Progenitor cell of endocrine pancreas (in vitro differentiated cells): Measurements from ENCODE around the gene RIC8A. TPM values are rescaled to one million over a fixed set of nuclear protein-coding genes. Genes with fewer than 3 reads are reported as not detected.

Source experiments
- DNase-seq: peaks from one replicate; pipeline ENCODE4 v3.0.0; 2021; ENCODE audit warnings: low spot score; ENCODE audit not compliant: unreplicated experiment
- H3K27ac Mint-ChIP-seq: 2 replicates; pipeline ENCODE4 v1.8.0; 2021; ENCODE audit warnings: mild to moderate bottlenecking, moderate library complexity, mixed read lengths
- H3K27me3 Mint-ChIP-seq: 2 replicates; pipeline ENCODE4 v1.8.0; 2021; ENCODE audit warnings: mixed read lengths
- H3K36me3 Mint-ChIP-seq: 2 replicates; pipeline ENCODE4 v1.8.0; 2022; ENCODE audit warnings: mixed read lengths; ENCODE audit not compliant: insufficient read depth
- H3K4me1 Mint-ChIP-seq: 2 replicates; pipeline ENCODE4 v1.8.0; 2021; ENCODE audit warnings: low read depth, mixed read lengths
- H3K4me3 Mint-ChIP-seq: 2 replicates; pipeline ENCODE4 v1.8.0; 2021; ENCODE audit warnings: low read depth, mild to moderate bottlenecking, moderate library complexity, mixed read lengths
- H3K9me3 Mint-ChIP-seq: 2 replicates; pipeline ENCODE4 v1.8.0; 2021; ENCODE audit warnings: low read depth, mixed read lengths
- total RNA-seq: library from RNA; stranded (reverse); gene quantifications from 2 replicates; pipeline ENCODE4 v1.2.1, GENCODE V29; 2021
- TF ChIP-seq, protein P1 (sequence below): fragments of 200-600 bp; sonication (generic); IDR thresholded peaks from one replicate; pipeline ENCODE4 v1.5.0; 2021; ENCODE audit warnings: antibody characterized with exemption, mild to moderate bottlenecking; ENCODE audit not compliant: unreplicated experiment

RIC8A gene
- total RNA-seq, 1 donor from 2014 or later, result 88.0 TPM

DNA sequence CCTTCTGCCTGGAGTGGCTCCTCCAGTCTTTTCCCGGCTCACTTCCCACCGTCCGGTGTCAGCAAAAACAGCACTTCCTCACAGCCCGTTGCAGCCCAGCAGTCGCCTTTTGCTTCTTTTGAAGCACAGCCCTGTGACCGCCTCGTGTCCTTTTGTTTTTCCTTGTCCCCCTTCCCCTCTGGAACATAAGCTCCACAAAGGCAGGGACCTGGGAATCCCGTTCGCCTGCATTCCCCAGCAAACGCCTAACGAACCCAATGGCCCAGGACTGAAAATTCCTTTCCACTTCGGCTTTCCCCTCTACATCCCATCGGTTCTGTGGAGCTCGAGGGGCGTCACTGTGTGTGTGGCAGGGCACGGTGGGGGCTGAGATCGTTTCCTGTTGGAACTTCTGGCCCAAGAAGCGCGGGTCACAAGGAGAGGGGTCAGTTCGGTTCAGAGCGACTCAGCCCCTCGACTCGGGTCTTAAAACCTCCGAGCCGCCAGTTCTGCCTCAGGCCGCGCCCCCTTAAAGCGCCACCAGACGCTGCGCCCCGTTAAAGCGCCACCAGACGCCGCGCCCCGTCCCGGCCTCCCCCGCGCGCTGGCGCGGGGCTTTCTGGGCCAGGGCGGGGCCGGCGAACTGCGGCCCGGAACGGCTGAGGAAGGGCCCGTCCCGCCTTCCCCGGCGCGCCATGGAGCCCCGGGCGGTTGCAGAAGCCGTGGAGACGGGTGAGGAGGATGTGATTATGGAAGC is 841 bp downstream of the RIC8A start:
- Mint-ChIP-seq H3K27ac (peak overlapping the region; percentile 99), H3K9me3 (no peaks in the 10 kb centered on the region), H3K36me3 (peaks cover 3% of the 10 kb centered on the region), H3K27me3 (no peaks in the 10 kb centered on the region), H3K4me1 (peaks cover 12% of the 10 kb centered on the region), H3K4me3 (peak overlapping the region; percentile 93)
- TF ChIP-seq, protein P1, sequence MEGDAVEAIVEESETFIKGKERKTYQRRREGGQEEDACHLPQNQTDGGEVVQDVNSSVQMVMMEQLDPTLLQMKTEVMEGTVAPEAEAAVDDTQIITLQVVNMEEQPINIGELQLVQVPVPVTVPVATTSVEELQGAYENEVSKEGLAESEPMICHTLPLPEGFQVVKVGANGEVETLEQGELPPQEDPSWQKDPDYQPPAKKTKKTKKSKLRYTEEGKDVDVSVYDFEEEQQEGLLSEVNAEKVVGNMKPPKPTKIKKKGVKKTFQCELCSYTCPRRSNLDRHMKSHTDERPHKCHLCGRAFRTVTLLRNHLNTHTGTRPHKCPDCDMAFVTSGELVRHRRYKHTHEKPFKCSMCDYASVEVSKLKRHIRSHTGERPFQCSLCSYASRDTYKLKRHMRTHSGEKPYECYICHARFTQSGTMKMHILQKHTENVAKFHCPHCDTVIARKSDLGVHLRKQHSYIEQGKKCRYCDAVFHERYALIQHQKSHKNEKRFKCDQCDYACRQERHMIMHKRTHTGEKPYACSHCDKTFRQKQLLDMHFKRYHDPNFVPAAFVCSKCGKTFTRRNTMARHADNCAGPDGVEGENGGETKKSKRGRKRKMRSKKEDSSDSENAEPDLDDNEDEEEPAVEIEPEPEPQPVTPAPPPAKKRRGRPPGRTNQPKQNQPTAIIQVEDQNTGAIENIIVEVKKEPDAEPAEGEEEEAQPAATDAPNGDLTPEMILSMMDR, result no peak
- DNase-seq, result peak; percentile 46

DNA sequence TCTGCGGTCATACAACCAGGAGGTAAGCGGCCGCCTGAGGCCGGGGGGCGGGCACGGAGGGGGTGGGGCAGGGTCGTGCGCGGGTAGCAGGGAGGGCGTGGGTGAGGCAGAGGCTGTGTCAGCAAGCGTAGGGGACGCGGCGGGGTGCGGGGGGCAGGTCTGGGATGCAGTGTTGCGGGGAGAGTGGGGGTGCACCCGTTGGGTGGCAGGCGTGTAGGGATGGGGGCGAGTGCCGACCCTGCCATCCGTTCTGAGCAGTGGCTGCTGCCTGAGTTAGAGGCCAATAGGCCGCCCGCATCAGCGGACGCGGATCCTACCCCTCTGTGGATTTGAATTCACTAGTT is 1.4 kb downstream of the RIC8A start:
- Mint-ChIP-seq H3K36me3 (peaks cover 5% of the 10 kb centered on the region), H3K4me3 (peak overlapping the region; percentile 93), H3K4me1 (peaks cover 12% of the 10 kb centered on the region), H3K27me3 (no peaks in the 10 kb centered on the region), H3K9me3 (no peaks in the 10 kb centered on the region), H3K27ac (peak overlapping the region; percentile 90)
- DNase-seq, result no peak
- TF ChIP-seq, protein P1, result no peak

DNA sequence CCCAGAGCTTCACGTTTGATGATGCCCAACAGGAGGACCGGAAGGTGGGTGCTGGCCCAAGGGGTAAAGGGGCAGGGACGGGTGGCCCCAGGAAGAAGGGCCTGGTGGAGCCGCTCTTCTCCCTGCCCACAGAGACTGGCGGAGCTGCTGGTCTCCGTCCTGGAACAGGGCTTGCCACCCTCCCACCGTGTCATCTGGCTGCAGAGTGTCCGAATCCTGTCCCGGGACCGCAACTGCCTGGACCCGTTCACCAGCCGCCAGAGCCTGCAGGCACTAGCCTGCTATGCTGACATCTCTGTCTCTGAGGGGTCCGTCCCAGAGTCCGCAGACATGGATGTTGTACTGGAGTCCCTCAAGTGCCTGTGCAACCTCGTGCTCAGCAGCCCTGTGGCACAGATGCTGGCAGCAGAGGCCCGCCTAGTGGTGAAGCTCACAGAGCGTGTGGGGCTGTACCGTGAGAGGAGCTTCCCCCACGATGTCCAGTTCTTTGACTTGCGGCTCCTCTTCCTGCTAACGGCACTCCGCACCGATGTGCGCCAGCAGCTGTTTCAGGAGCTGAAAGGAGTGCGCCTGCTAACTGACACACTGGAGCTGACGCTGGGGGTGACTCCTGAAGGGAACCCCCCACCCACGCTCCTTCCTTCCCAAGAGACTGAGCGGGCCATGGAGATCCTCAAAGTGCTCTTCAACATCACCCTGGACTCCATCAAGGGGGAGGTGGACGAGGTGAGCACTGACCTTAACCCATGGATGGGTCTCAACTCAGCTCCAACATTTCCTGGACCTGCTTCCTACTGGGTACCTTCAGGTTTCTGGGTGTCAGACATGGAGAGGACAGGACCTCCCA is 2.0 kb downstream of the RIC8A start:
- Mint-ChIP-seq H3K4me1 (peaks cover 12% of the 10 kb centered on the region), H3K4me3 (peak overlapping the region; percentile 93), H3K9me3 (no peaks in the 10 kb centered on the region), H3K27me3 (no peaks in the 10 kb centered on the region), H3K27ac (peak overlapping the region; percentile 90), H3K36me3 (peaks cover 6% of the 10 kb centered on the region)
- TF ChIP-seq, protein P1, result no peak
- DNase-seq, result no peak

DNA sequence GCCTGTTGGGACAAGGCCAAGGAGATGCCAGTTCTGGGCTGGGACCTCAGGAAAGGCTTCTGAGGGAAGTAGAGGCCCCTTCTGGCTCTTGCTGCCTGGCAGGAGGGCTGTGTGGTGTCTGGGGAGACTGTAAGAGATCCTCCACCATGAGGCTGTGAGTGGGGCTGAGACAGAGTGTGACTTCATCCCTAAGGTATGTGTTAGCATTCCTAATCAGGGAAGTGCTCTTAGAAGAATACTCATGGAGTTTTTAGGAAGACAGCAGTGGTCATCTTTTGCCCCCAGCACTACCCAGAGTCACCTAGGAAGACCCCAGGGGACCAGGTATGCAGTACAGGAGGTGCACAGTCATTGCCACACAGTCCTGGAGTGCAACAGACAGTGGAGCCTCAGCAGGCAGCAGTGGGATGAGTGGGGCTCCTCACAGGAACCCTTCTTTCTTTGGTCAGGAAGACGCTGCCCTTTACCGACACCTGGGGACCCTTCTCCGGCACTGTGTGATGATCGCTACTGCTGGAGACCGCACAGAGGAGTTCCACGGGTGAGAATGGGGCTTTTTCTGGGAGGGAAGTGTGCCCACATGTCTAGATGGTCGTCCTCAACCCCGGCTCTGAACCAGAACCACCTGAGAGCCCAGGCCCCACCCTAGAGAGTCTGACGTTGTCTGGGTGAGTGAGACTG is 2.8 kb downstream of the RIC8A start:
- H3K36me3 Mint-ChIP-seq, result peaks cover 7% of the 10 kb centered on the region
- H3K9me3 Mint-ChIP-seq, result no peaks in the 10 kb centered on the region

More for the DNA sequence above, 2.8 kb downstream of the RIC8A start:
- peak overlapping the region; percentile 93 for H3K4me3 Mint-ChIP-seq
- TF ChIP-seq, protein P1, result no peak
- H3K4me1 Mint-ChIP-seq, result peaks cover 12% of the 10 kb centered on the region
- no peak for DNase-seq
- no peaks in the 10 kb centered on the region for H3K27me3 Mint-ChIP-seq
- H3K27ac Mint-ChIP-seq, result peak overlapping the region; percentile 82
